ENCODE data around the gene P3H2.

DNA sequence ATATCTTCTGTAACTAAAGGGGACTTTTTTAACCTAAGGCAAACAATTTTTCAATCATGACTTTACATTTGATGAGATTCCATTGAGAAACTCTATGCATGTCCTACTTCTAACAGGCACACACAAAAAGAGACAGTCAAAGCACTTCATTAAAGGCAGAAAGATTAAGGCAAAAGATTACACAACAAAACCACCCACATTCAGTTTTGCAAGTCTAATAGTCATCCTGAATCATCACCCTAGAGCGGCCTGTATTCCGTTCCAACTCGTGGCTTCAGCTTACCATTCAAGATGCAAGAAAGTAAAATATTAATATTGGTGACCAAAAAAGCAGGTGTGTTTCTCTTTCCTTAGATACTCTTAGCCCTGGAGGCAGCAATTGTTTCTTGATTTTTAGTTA, 205.9 kb downstream of the P3H2 start:
- no peak for TF ChIP-seq POLR2A (IDR thresholded peaks at IDR 0.05; ENCODE audit: low read depth)
- TF ChIP-seq, protein P1, sequence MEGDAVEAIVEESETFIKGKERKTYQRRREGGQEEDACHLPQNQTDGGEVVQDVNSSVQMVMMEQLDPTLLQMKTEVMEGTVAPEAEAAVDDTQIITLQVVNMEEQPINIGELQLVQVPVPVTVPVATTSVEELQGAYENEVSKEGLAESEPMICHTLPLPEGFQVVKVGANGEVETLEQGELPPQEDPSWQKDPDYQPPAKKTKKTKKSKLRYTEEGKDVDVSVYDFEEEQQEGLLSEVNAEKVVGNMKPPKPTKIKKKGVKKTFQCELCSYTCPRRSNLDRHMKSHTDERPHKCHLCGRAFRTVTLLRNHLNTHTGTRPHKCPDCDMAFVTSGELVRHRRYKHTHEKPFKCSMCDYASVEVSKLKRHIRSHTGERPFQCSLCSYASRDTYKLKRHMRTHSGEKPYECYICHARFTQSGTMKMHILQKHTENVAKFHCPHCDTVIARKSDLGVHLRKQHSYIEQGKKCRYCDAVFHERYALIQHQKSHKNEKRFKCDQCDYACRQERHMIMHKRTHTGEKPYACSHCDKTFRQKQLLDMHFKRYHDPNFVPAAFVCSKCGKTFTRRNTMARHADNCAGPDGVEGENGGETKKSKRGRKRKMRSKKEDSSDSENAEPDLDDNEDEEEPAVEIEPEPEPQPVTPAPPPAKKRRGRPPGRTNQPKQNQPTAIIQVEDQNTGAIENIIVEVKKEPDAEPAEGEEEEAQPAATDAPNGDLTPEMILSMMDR (IDR thresholded peaks at IDR 0.05), result no peak
- no peak for TF ChIP-seq POLR2AphosphoS5 (IDR thresholded peaks at IDR 0.05)
- TF ChIP-seq EP300 (IDR thresholded peaks at IDR 0.05), result no peak
